ENCODE measurements around the gene PTK7.

DNA sequence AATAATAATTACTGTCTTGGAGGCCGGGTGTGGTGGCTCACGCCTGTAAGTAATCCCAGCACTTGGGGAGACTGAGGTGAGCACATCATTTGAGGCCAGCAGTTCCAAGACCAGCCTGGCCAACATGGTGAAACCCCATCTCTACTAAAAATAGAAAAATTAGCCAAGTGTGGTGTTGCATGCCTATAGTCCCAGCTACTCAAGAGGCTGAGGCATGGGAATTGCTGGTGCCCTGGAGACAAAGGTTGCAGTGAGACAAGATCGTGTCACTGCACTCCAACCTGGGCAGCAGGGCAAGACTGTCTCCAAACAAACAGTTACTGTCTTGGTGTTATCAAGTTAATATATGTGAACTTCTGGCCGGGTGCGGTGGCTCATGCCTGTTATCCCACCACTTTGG, 49.7 kb upstream of the PTK7 start:
- no peak for TF ChIP-seq FOXA1 (IDR thresholded peaks at IDR 0.05)
- TF ChIP-seq L3MBTL2 (conservative IDR thresholded peaks at IDR 0.05) = no peak
- no peak for TF ChIP-seq FOXM1 (IDR thresholded peaks at IDR 0.05; ENCODE audit: borderline replicate concordance)
- TF ChIP-seq ARNT (IDR thresholded peaks at IDR 0.05) = no peak
- no peak for TF ChIP-seq CTBP1 (IDR thresholded peaks at IDR 0.05; ENCODE audit: borderline replicate concordance)
- no peak for TF ChIP-seq ELF4 (IDR thresholded peaks at IDR 0.05)
- TF ChIP-seq SUZ12 (IDR thresholded peaks at IDR 0.05) = no peak

All from HEK293T (cell line).